ENCODE results near the gene PPP2R5B. TPM values are rescaled to one million over a fixed set of nuclear protein-coding genes. Genes with fewer than 3 reads are reported as not detected.

PPP2R5B gene
- total RNA-seq, 2 experiments from 2014 or later: 8.6 to 16.2 TPM

GRCh38 chr11:64896448-64897022 is 28.0 kb upstream of the PPP2R5B start:
- no peak overlapping the region for H2AFZ ChIP-seq (ENCODE audit: low read length)
- POLR2A ChIA-PET: no interaction called here
- peaks cover 11% of the 10 kb centered on the region; the same call in 1 of the 2 replicates for H3K36me3 ChIP-seq (ENCODE audit: insufficient read depth, low read length)
- no peaks in the 10 kb centered on the region for H3K9me2 ChIP-seq (ENCODE audit: insufficient read depth, low read length)
- no peak overlapping the region for H3K4me3 ChIP-seq (ENCODE audit: low read depth, low read length, poor library complexity, severe bottlenecking)
- DNase-seq (ENCODE audit: low spot score): no peak
- no peaks in the 10 kb centered on the region for H3K79me2 ChIP-seq (ENCODE audit: insufficient read depth, low read depth, low read length)
- intact Hi-C loops (cut with micrococcal nuclease; ENCODE audit: unreplicated experiment): no loop called here
- CTCF ChIA-PET (ENCODE audit: unreplicated experiment): no interaction called here
- no peaks in the 10 kb centered on the region for H4K20me1 ChIP-seq (ENCODE audit: insufficient read depth, low read length)
- H3K27ac ChIP-seq (ENCODE audit: low read depth, low read length, poor library complexity, severe bottlenecking): no peak overlapping the region
- peaks cover 11% of the 10 kb centered on the region for H3K4me1 ChIP-seq (ENCODE audit: insufficient read depth, low read length, poor library complexity, severe bottlenecking)
- no peak overlapping the region for H3K4me2 ChIP-seq (ENCODE audit: low read length)
- no peak for TF ChIP-seq EZH2phosphoT487 (IDR thresholded peaks at IDR 0.05; ENCODE audit: borderline replicate concordance, low read depth, low read length)
- TF ChIP-seq CTCF (conservative IDR thresholded peaks at IDR 0.05; ENCODE audit: low read length): no peak
- H3K9me3 ChIP-seq (ENCODE audit: low read length): no peaks in the 10 kb centered on the region
- no TSS peak for BruUV-seq (replicated peaks)

GRCh38 chr11:64897381-64898075 is 27.0 kb upstream of the PPP2R5B start:
- Histone ChIP-seq H3K36me3 (ENCODE audit: insufficient read depth, low read length) (peaks cover 17% of the 10 kb centered on the region; the same call in 1 of the 2 replicates), H3K79me2 (ENCODE audit: insufficient read depth, low read depth, low read length) (no peaks in the 10 kb centered on the region), H3K9me2 (ENCODE audit: insufficient read depth, low read length) (no peaks in the 10 kb centered on the region), H3K4me3 (ENCODE audit: low read depth, low read length, poor library complexity, severe bottlenecking) (no peak overlapping the region), H3K4me2 (ENCODE audit: low read length) (no peak overlapping the region), H4K20me1 (ENCODE audit: insufficient read depth, low read length) (no peaks in the 10 kb centered on the region), H3K4me1 (ENCODE audit: insufficient read depth, low read length, poor library complexity, severe bottlenecking) (peaks cover 11% of the 10 kb centered on the region), H2AFZ (ENCODE audit: low read length) (no peak overlapping the region), H3K27ac (ENCODE audit: low read depth, low read length, poor library complexity, severe bottlenecking) (no peak overlapping the region), H3K9me3 (ENCODE audit: low read length) (no peaks in the 10 kb centered on the region)
- intact Hi-C loops (cut with micrococcal nuclease; ENCODE audit: unreplicated experiment): no loop called here
- ChIA-PET POLR2A (no interaction called here), CTCF (ENCODE audit: unreplicated experiment) (interaction anchor here (0.6 kb wide), 1 partner anchor 1725 kb away, joined by 3 read pairs; no protein-coding TSS in a partner anchor)
- no peak for DNase-seq (ENCODE audit: low spot score)
- TF ChIP-seq EZH2phosphoT487 (IDR thresholded peaks at IDR 0.05; ENCODE audit: borderline replicate concordance, low read depth, low read length) (no peak), CTCF (conservative IDR thresholded peaks at IDR 0.05; ENCODE audit: low read length) (no peak)
- BruUV-seq (replicated peaks): no TSS peak

- DNase-seq (ENCODE audit: low spot score): no peak
- Histone ChIP-seq H2AFZ (ENCODE audit: low read length) (no peak overlapping the region), H3K4me3 (ENCODE audit: low read depth, low read length, poor library complexity, severe bottlenecking) (no peak overlapping the region), H3K36me3 (ENCODE audit: insufficient read depth, low read length) (peaks cover 20% of the 10 kb centered on the region; the same call in 1 of the 2 replicates), H3K4me1 (ENCODE audit: insufficient read depth, low read length, poor library complexity, severe bottlenecking) (peaks cover 11% of the 10 kb centered on the region), H3K9me3 (ENCODE audit: low read length) (no peaks in the 10 kb centered on the region), H4K20me1 (ENCODE audit: insufficient read depth, low read length) (no peaks in the 10 kb centered on the region), H3K79me2 (ENCODE audit: insufficient read depth, low read depth, low read length) (no peaks in the 10 kb centered on the region), H3K9me2 (ENCODE audit: insufficient read depth, low read length) (no peaks in the 10 kb centered on the region), H3K4me2 (ENCODE audit: low read length) (no peak overlapping the region), H3K27ac (ENCODE audit: low read depth, low read length, poor library complexity, severe bottlenecking) (no peak overlapping the region)
- no TSS peak for BruUV-seq (replicated peaks)
- intact Hi-C loops (cut with micrococcal nuclease; ENCODE audit: unreplicated experiment): no loop called here
- ChIA-PET CTCF (ENCODE audit: unreplicated experiment) (no interaction called here), POLR2A (no interaction called here)
- TF ChIP-seq CTCF (conservative IDR thresholded peaks at IDR 0.05; ENCODE audit: low read length) (no peak), EZH2phosphoT487 (IDR thresholded peaks at IDR 0.05; ENCODE audit: borderline replicate concordance, low read depth, low read length) (no peak)
These were observed 26.4 kb upstream of the PPP2R5B start for GRCh38 chr11:64898076-64898445.

All from OCI-LY7 (cell line).